ENCODE data around the gene ATG14.

Gene ATG14

DNA sequence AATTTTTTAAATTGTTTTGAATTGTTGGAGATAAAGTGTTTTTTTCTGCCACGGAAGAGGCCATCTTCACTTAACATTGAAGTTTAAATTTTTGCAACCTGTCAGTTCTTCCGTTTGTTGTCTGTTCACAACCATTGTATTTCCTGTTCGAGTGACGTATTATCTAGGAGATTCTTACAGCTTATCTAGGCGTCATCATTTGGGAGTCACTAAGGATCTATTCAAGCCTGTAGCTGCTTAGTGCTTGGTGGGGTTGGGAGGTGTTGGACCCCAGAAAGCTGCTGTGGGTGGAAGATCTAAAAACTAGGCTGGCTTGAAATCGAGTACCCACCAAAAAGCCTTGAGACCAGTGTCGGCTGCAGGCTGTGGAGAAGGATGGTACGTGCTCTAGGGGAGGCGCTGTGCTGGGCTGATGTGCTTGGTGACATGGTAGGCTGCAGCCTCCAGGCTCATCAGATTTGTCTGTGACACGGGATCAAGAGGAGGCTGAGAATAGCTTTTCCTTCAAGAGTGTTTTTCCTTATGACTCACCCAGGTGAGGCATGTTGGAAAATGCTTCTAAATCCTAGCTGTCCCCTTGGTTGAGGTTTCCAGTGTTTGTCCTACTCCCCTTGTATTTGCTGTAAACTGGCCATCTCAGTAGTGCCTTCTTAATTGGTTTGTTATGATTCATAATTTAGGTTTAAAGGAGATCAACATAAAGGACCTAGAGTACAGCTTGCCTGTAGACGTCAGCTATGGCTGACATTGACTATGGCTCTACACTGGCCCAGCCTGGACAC, 57.8 kb downstream of the ATG14 start:
- ATAC-seq: no peak
- TF ChIP-seq SNAI2 (CRISPR knock-in tag; IDR thresholded peaks at IDR 0.05) (no peak), ARNTL (CRISPR knock-in tag; IDR thresholded peaks at IDR 0.05; ENCODE audit: borderline replicate concordance, low read depth) (no peak), ZC3H10 (CRISPR knock-in tag; IDR thresholded peaks at IDR 0.05) (no peak), PPARA (CRISPR knock-in tag; IDR thresholded peaks at IDR 0.05; ENCODE audit: borderline replicate concordance) (no peak)

DNA sequence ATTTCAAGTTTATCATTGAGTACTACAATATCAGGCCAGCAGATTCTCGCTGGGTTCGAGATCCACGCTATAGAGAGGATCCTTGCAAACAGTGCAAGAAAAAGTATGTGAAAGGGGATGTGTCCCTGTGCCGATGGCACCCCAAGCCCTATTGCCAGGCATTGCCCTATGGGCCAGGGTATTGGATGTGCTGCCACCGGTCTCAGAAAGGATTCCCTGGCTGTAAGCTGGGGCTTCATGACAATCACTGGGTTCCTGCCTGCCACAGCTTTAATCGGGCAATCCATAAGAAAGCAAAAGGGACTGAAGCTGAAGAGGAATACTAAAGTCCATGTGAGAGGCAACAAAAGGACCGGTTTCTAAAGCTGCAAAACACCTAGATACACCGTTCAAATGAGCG, 59.4 kb downstream of the ATG14 start:
- TF ChIP-seq TCF4 (CRISPR knock-in tag; IDR thresholded peaks at IDR 0.05; ENCODE audit: borderline replicate concordance): no peak
- TF ChIP-seq, protein P1, sequence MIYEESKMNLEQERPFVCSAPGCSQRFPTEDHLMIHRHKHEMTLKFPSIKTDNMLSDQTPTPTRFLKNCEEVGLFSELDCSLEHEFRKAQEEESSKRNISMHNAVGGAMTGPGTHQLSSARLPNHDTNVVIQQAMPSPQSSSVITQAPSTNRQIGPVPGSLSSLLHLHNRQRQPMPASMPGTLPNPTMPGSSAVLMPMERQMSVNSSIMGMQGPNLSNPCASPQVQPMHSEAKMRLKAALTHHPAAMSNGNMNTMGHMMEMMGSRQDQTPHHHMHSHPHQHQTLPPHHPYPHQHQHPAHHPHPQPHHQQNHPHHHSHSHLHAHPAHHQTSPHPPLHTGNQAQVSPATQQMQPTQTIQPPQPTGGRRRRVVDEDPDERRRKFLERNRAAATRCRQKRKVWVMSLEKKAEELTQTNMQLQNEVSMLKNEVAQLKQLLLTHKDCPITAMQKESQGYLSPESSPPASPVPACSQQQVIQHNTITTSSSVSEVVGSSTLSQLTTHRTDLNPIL (CRISPR knock-in tag; IDR thresholded peaks at IDR 0.05; ENCODE audit: low read depth): no peak
- ATAC-seq: no peak

DNA sequence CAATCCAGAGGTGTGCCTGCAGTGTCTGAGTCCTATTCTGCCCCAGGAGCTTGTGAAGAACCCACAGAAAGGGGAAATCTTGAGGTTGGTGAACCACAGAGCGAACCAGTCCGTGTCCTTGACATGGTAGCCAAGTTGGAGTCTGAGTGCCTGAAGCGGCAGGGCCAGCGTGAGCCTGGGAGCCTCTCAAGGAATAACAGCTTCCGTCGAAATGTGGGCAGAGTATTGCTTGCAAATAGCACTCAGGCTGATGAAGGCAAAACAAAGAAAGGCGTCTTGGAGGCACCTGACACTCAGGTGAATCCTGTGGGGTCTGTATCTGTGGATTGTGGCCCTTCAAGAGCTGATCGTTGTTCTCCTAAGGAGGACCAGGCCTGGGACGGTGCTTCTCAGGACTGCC, 60.5 kb downstream of the ATG14 start:
- TF ChIP-seq SNAI2 (CRISPR knock-in tag; IDR thresholded peaks at IDR 0.05) (no peak), ZNF565 (CRISPR knock-in tag; conservative IDR thresholded peaks at IDR 0.05; ENCODE audit: low read depth) (no peak), BACH2 (CRISPR knock-in tag; IDR thresholded peaks at IDR 0.05; ENCODE audit: borderline replicate concordance) (no peak), ZC3H10 (CRISPR knock-in tag; IDR thresholded peaks at IDR 0.05) (no peak), GLIS3 (CRISPR knock-in tag; IDR thresholded peaks at IDR 0.05) (no peak)
- TF ChIP-seq, protein P2, sequence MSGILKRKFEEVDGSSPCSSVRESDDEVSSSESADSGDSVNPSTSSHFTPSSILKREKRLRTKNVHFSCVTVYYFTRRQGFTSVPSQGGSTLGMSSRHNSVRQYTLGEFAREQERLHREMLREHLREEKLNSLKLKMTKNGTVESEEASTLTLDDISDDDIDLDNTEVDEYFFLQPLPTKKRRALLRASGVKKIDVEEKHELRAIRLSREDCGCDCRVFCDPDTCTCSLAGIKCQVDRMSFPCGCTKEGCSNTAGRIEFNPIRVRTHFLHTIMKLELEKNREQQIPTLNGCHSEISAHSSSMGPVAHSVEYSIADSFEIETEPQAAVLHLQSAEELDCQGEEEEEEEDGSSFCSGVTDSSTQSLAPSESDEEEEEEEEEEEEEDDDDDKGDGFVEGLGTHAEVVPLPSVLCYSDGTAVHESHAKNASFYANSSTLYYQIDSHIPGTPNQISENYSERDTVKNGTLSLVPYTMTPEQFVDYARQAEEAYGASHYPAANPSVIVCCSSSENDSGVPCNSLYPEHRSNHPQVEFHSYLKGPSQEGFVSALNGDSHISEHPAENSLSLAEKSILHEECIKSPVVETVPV (CRISPR knock-in tag; IDR thresholded peaks at IDR 0.05): no peak
- ATAC-seq: no peak

DNA sequence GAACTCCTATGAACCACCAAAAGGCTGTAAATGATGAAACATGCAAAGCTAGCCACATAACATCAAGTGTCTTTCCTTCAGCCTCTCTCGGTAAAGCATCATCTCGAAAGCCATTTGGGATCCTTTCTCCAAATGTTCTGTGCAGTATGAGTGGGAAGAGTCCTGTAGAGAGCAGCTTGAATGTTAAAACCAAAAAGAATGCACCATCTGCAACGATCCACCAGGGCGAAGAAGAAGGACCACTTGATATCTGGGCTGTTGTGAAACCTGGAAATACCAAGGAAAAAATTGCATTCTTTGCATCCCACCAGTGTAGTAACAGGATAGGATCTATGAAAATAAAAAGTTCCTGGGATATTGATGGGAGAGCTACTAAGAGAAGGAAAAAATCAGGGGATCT, 61.2 kb downstream of the ATG14 start:
- TF ChIP-seq ZNF8 (CRISPR knock-in tag; IDR thresholded peaks at IDR 0.05): no peak
- no peak for TF ChIP-seq BACH2 (CRISPR knock-in tag; IDR thresholded peaks at IDR 0.05; ENCODE audit: borderline replicate concordance)
- no peak for TF ChIP-seq CSDC2 (CRISPR knock-in tag; IDR thresholded peaks at IDR 0.05)
- no peak for ATAC-seq

DNA sequence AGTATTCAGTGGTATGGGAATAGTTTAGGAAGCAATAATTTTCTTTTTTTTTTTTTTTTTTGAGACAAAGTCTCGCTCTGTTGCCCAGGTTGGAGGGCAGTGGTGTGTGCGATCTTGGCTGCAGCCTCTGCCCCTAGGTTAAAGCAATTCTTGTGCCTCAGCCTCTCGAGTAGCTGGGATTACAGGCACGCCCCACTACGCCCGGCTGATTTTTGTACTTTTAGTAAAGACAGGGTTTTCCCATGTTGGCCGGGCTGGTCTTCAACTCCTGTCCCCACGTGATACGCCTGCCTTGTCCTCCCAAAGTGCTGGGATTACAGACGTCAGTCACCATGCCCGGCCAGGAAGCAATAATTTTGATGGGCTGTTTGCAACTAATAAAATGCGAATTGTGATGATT, 62.1 kb downstream of the ATG14 start:
- TF ChIP-seq TOX (CRISPR knock-in tag; IDR thresholded peaks at IDR 0.05; ENCODE audit: borderline replicate concordance) (no peak), ISL1 (CRISPR knock-in tag; IDR thresholded peaks at IDR 0.05) (no peak), SNAI2 (CRISPR knock-in tag; IDR thresholded peaks at IDR 0.05) (no peak), ZC3H10 (CRISPR knock-in tag; IDR thresholded peaks at IDR 0.05) (no peak), ZFP30 (CRISPR knock-in tag; IDR thresholded peaks at IDR 0.05) (no peak), CSDC2 (CRISPR knock-in tag; IDR thresholded peaks at IDR 0.05) (no peak), RARB (CRISPR knock-in tag; IDR thresholded peaks at IDR 0.05) (no peak)
- no peak for ATAC-seq

DNA sequence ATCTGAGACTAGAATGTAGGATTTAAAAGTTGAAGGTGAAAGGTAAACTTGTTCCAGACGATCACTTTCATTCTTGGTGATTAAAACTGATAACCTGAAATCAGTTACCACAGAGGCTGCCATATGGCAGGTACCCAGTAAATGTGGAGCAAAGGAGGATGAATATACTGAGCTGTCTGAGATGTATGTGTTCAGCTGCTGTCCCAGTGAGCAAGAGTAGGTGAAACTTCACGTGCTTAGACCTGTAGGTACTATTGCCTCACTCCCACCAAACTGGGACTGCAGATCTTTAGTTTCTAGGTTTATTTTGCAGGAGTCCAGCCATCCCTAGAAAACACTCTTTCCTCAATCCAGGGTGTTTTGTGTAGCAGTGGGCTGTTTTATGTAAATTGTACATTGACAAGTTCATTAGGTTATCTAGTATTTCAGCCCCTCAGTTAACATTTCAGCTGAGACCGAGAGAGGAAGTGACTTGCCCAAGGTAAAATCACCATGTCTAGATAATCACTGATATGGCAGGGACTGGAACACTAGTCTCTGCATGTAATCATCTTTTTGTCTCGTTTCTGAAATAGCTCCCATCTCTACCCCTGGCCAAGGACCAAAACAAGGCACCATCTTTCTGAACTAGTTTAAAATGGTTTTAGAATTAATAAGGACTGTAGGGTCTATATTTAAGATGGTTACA, 62.7 kb downstream of the ATG14 start:
- ATAC-seq: no peak
- TF ChIP-seq SNAI2 (CRISPR knock-in tag; IDR thresholded peaks at IDR 0.05) (no peak), TCF4 (CRISPR knock-in tag; IDR thresholded peaks at IDR 0.05; ENCODE audit: borderline replicate concordance) (no peak), BACH2 (CRISPR knock-in tag; IDR thresholded peaks at IDR 0.05; ENCODE audit: borderline replicate concordance) (no peak), ISL1 (CRISPR knock-in tag; IDR thresholded peaks at IDR 0.05) (no peak), ZFP3 (CRISPR knock-in tag; IDR thresholded peaks at IDR 0.05) (no peak), CSDC2 (CRISPR knock-in tag; IDR thresholded peaks at IDR 0.05) (no peak), ZNF8 (CRISPR knock-in tag; IDR thresholded peaks at IDR 0.05) (no peak), ZC3H10 (CRISPR knock-in tag; IDR thresholded peaks at IDR 0.05) (no peak), ZNF565 (CRISPR knock-in tag; conservative IDR thresholded peaks at IDR 0.05; ENCODE audit: low read depth) (no peak), ARNTL (CRISPR knock-in tag; IDR thresholded peaks at IDR 0.05; ENCODE audit: borderline replicate concordance, low read depth) (no peak), ZFP30 (CRISPR knock-in tag; IDR thresholded peaks at IDR 0.05) (no peak), OSR1 (CRISPR knock-in tag; IDR thresholded peaks at IDR 0.05) (no peak), ZNF70 (CRISPR knock-in tag; IDR thresholded peaks at IDR 0.05) (no peak), PPARA (CRISPR knock-in tag; IDR thresholded peaks at IDR 0.05; ENCODE audit: borderline replicate concordance) (no peak)
- TF ChIP-seq, protein P3, sequence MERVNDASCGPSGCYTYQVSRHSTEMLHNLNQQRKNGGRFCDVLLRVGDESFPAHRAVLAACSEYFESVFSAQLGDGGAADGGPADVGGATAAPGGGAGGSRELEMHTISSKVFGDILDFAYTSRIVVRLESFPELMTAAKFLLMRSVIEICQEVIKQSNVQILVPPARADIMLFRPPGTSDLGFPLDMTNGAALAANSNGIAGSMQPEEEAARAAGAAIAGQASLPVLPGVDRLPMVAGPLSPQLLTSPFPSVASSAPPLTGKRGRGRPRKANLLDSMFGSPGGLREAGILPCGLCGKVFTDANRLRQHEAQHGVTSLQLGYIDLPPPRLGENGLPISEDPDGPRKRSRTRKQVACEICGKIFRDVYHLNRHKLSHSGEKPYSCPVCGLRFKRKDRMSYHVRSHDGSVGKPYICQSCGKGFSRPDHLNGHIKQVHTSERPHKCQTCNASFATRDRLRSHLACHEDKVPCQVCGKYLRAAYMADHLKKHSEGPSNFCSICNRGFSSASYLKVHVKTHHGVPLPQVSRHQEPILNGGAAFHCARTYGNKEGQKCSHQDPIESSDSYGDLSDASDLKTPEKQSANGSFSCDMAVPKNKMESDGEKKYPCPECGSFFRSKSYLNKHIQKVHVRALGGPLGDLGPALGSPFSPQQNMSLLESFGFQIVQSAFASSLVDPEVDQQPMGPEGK (CRISPR knock-in tag; IDR thresholded peaks at IDR 0.05; ENCODE audit: borderline replicate concordance): no peak
- TF ChIP-seq, protein P4, sequence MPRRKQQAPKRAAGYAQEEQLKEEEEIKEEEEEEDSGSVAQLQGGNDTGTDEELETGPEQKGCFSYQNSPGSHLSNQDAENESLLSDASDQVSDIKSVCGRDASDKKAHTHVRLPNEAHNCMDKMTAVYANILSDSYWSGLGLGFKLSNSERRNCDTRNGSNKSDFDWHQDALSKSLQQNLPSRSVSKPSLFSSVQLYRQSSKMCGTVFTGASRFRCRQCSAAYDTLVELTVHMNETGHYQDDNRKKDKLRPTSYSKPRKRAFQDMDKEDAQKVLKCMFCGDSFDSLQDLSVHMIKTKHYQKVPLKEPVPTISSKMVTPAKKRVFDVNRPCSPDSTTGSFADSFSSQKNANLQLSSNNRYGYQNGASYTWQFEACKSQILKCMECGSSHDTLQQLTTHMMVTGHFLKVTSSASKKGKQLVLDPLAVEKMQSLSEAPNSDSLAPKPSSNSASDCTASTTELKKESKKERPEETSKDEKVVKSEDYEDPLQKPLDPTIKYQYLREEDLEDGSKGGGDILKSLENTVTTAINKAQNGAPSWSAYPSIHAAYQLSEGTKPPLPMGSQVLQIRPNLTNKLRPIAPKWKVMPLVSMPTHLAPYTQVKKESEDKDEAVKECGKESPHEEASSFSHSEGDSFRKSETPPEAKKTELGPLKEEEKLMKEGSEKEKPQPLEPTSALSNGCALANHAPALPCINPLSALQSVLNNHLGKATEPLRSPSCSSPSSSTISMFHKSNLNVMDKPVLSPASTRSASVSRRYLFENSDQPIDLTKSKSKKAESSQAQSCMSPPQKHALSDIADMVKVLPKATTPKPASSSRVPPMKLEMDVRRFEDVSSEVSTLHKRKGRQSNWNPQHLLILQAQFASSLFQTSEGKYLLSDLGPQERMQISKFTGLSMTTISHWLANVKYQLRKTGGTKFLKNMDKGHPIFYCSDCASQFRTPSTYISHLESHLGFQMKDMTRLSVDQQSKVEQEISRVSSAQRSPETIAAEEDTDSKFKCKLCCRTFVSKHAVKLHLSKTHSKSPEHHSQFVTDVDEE (CRISPR knock-in tag; IDR thresholded peaks at IDR 0.05): no peak
- TF ChIP-seq, protein P5, sequence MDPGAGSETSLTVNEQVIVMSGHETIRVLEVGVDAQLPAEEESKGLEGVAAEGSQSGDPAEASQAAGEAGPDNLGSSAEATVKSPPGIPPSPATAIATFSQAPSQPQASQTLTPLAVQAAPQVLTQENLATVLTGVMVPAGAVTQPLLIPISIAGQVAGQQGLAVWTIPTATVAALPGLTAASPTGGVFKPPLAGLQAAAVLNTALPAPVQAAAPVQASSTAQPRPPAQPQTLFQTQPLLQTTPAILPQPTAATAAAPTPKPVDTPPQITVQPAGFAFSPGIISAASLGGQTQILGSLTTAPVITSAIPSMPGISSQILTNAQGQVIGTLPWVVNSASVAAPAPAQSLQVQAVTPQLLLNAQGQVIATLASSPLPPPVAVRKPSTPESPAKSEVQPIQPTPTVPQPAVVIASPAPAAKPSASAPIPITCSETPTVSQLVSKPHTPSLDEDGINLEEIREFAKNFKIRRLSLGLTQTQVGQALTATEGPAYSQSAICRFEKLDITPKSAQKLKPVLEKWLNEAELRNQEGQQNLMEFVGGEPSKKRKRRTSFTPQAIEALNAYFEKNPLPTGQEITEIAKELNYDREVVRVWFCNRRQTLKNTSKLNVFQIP (CRISPR knock-in tag; IDR thresholded peaks at IDR 0.05; ENCODE audit: borderline replicate concordance, low read depth): no peak

Data from SK-N-SH treated with all-trans-retinoic acid at 6 μM for 48 hours (cell line).